ENCODE measurements around the gene PRKCQ.

The PRKCQ gene

GRCh38 chr10:6536102-6536501 lies 44.0 kb downstream of the PRKCQ start:
- ATAC-seq (ENCODE audit: insufficient read depth, low read depth) = no peak
- peaks cover 6% of the 10 kb centered on the region; the same call in 1 of the 2 replicates for H3K4me1 ChIP-seq (ENCODE audit: insufficient read depth, low read length)
- TF ChIP-seq CTCF (IDR thresholded peaks at IDR 0.05; ENCODE audit: borderline replicate concordance, extremely low read depth, low read length, poor library complexity, severe bottlenecking) (no peak), EZH2 (IDR thresholded peaks at IDR 0.05; ENCODE audit: borderline replicate concordance, low read depth, low read length, severe bottlenecking) (no peak)
- no peak overlapping the region for H3K4me2 ChIP-seq (ENCODE audit: insufficient read depth, low read length)
- DNase-seq = no peak
- peaks cover 83% of the 10 kb centered on the region for H3K79me2 ChIP-seq (ENCODE audit: insufficient read depth, low read length)
- no peaks in the 10 kb centered on the region for H3K36me3 ChIP-seq (ENCODE audit: insufficient read depth, low read length)
- no peak overlapping the region for H2AFZ ChIP-seq (ENCODE audit: low read depth, low read length)
- H3K9me3 ChIP-seq (ENCODE audit: insufficient read depth, low read length, severe bottlenecking) = no peaks in the 10 kb centered on the region
- H3K27me3 ChIP-seq (ENCODE audit: insufficient read depth, low read length, poor library complexity) = no peaks in the 10 kb centered on the region
- 0 out of 2 replicates have a peak, but pooled peaks cover 6% of the 10 kb centered on the region for H4K20me1 ChIP-seq (ENCODE audit: insufficient read depth, low read length)
- no peak overlapping the region for H3K4me3 ChIP-seq (ENCODE audit: low read depth in 1 of 2, low read length in 2 of 2)
- no peak overlapping the region for H3K9ac ChIP-seq (ENCODE audit: low read depth, low read length)
- 0 out of 2 replicates have a peak overlapping the region, but pooled peaks have one; percentile 21 for H3K27ac ChIP-seq (ENCODE audit: low read length)

- DNase-seq (no peak), ATAC-seq (ENCODE audit: insufficient read depth, low read depth) (no peak)
- no peak overlapping the region for H3K9ac ChIP-seq (ENCODE audit: low read depth, low read length)
- 0 out of 2 replicates have a peak, but pooled peaks cover 8% of the 10 kb centered on the region for H4K20me1 ChIP-seq (ENCODE audit: insufficient read depth, low read length)
- H3K79me2 ChIP-seq (ENCODE audit: insufficient read depth, low read length) = peaks cover 81% of the 10 kb centered on the region
- H3K27me3 ChIP-seq (ENCODE audit: insufficient read depth, low read length, poor library complexity) = no peaks in the 10 kb centered on the region
- no peaks in the 10 kb centered on the region for H3K9me3 ChIP-seq (ENCODE audit: insufficient read depth, low read length, severe bottlenecking)
- no peak overlapping the region for H3K4me2 ChIP-seq (ENCODE audit: insufficient read depth, low read length)
- H3K27ac ChIP-seq (ENCODE audit: low read length) = no peak overlapping the region
- no peak overlapping the region for H3K4me3 ChIP-seq (ENCODE audit: low read depth in 1 of 2, low read length in 2 of 2)
- no peak for TF ChIP-seq EZH2 (IDR thresholded peaks at IDR 0.05; ENCODE audit: borderline replicate concordance, low read depth, low read length, severe bottlenecking)
- TF ChIP-seq CTCF (IDR thresholded peaks at IDR 0.05; ENCODE audit: borderline replicate concordance, extremely low read depth, low read length, poor library complexity, severe bottlenecking) = no peak
- no peaks in the 10 kb centered on the region for H3K36me3 ChIP-seq (ENCODE audit: insufficient read depth, low read length)
- no peak overlapping the region for H2AFZ ChIP-seq (ENCODE audit: low read depth, low read length)
- H3K4me1 ChIP-seq (ENCODE audit: insufficient read depth, low read length) = peaks cover 1% of the 10 kb centered on the region; the same call in 1 of the 2 replicates
These were observed 44.8 kb downstream of the PRKCQ start for GRCh38 chr10:6535156-6535764.

GRCh38 chr10:6532321-6532720 lies 47.8 kb downstream of the PRKCQ start:
- TF ChIP-seq EZH2 (IDR thresholded peaks at IDR 0.05; ENCODE audit: borderline replicate concordance, low read depth, low read length, severe bottlenecking) (no peak), CTCF (IDR thresholded peaks at IDR 0.05; ENCODE audit: borderline replicate concordance, extremely low read depth, low read length, poor library complexity, severe bottlenecking) (no peak)
- Histone ChIP-seq H3K9ac (ENCODE audit: low read depth, low read length) (no peak overlapping the region), H3K4me2 (ENCODE audit: insufficient read depth, low read length) (no peak overlapping the region), H3K4me1 (ENCODE audit: insufficient read depth, low read length) (no peaks in the 10 kb centered on the region), H3K27me3 (ENCODE audit: insufficient read depth, low read length, poor library complexity) (no peaks in the 10 kb centered on the region), H2AFZ (ENCODE audit: low read depth, low read length) (no peak overlapping the region), H3K27ac (ENCODE audit: low read length) (no peak overlapping the region), H4K20me1 (ENCODE audit: insufficient read depth, low read length) (0 out of 2 replicates have a peak, but pooled peaks cover 8% of the 10 kb centered on the region), H3K4me3 (ENCODE audit: low read depth in 1 of 2, low read length in 2 of 2) (no peak overlapping the region), H3K9me3 (ENCODE audit: insufficient read depth, low read length, severe bottlenecking) (no peaks in the 10 kb centered on the region), H3K36me3 (ENCODE audit: insufficient read depth, low read length) (no peaks in the 10 kb centered on the region), H3K79me2 (ENCODE audit: insufficient read depth, low read length) (peaks cover 75% of the 10 kb centered on the region)
- ATAC-seq (ENCODE audit: insufficient read depth, low read depth) (no peak), DNase-seq (no peak)
